ENCODE measurements around the gene CCDC106.

The CCDC106 gene

GRCh38 chr19:55641426-55642152, 6.4 kb upstream of the CCDC106 start (continued):
- no peak for TF ChIP-seq RBAK (tag by site-specific recombination; IDR thresholded peaks at IDR 0.05)
- TF ChIP-seq TCF7L2 (IDR thresholded peaks at IDR 0.05; ENCODE audit: borderline replicate concordance, low read depth, low read length), result no peak
- no peak for TF ChIP-seq ZSCAN4 (tag by site-specific recombination; IDR thresholded peaks at IDR 0.05)
- TF ChIP-seq ZNF600 (tag by site-specific recombination; IDR thresholded peaks at IDR 0.05), result peak; percentile 75
- no peak for TF ChIP-seq ZBTB8A (tag by site-specific recombination; IDR thresholded peaks at IDR 0.05)
- no peak for TF ChIP-seq ZNF10 (tag by site-specific recombination; IDR thresholded peaks at IDR 0.05)
- TF ChIP-seq SETDB1 (IDR thresholded peaks at IDR 0.05; ENCODE audit: insufficient read length, low read length), result no peak
- no peak for TF ChIP-seq KLF10 (tag by site-specific recombination; IDR thresholded peaks at IDR 0.05)
- peak; percentile 1 for TF ChIP-seq ZBTB26 (tag by site-specific recombination; optimal IDR thresholded peaks at IDR 0.05)
- no peak; the same call in none of the 2 replicates for TF ChIP-seq ZNF335 (tag by site-specific recombination; conservative IDR thresholded peaks at IDR 0.05)
- no peak for TF ChIP-seq ZNF530 (tag by site-specific recombination; IDR thresholded peaks at IDR 0.05; ENCODE audit: low read depth)
- TF ChIP-seq ZNF16 (tag by site-specific recombination; IDR thresholded peaks at IDR 0.05; ENCODE audit: low read depth), result no peak
- TF ChIP-seq ZNF621 (tag by site-specific recombination; IDR thresholded peaks at IDR 0.05), result no peak
- 0 out of 2 replicates have a peak, but pooled peaks have one; percentile 7 for TF ChIP-seq ZNF623 (tag by site-specific recombination; IDR thresholded peaks at IDR 0.05)
- TF ChIP-seq, protein P1, sequence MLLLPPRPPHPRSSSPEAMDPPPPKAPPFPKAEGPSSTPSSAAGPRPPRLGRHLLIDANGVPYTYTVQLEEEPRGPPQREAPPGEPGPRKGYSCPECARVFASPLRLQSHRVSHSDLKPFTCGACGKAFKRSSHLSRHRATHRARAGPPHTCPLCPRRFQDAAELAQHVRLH (tag by site-specific recombination; IDR thresholded peaks at IDR 0.05), result no peak
- TF ChIP-seq, protein P2, sequence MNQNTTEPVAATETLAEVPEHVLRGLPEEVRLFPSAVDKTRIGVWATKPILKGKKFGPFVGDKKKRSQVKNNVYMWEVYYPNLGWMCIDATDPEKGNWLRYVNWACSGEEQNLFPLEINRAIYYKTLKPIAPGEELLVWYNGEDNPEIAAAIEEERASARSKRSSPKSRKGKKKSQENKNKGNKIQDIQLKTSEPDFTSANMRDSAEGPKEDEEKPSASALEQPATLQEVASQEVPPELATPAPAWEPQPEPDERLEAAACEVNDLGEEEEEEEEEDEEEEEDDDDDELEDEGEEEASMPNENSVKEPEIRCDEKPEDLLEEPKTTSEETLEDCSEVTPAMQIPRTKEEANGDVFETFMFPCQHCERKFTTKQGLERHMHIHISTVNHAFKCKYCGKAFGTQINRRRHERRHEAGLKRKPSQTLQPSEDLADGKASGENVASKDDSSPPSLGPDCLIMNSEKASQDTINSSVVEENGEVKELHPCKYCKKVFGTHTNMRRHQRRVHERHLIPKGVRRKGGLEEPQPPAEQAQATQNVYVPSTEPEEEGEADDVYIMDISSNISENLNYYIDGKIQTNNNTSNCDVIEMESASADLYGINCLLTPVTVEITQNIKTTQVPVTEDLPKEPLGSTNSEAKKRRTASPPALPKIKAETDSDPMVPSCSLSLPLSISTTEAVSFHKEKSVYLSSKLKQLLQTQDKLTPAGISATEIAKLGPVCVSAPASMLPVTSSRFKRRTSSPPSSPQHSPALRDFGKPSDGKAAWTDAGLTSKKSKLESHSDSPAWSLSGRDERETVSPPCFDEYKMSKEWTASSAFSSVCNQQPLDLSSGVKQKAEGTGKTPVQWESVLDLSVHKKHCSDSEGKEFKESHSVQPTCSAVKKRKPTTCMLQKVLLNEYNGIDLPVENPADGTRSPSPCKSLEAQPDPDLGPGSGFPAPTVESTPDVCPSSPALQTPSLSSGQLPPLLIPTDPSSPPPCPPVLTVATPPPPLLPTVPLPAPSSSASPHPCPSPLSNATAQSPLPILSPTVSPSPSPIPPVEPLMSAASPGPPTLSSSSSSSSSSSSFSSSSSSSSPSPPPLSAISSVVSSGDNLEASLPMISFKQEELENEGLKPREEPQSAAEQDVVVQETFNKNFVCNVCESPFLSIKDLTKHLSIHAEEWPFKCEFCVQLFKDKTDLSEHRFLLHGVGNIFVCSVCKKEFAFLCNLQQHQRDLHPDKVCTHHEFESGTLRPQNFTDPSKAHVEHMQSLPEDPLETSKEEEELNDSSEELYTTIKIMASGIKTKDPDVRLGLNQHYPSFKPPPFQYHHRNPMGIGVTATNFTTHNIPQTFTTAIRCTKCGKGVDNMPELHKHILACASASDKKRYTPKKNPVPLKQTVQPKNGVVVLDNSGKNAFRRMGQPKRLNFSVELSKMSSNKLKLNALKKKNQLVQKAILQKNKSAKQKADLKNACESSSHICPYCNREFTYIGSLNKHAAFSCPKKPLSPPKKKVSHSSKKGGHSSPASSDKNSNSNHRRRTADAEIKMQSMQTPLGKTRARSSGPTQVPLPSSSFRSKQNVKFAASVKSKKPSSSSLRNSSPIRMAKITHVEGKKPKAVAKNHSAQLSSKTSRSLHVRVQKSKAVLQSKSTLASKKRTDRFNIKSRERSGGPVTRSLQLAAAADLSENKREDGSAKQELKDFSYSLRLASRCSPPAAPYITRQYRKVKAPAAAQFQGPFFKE (tag by site-specific recombination; IDR thresholded peaks at IDR 0.05; ENCODE audit: borderline replicate concordance), result no peak
- TF ChIP-seq, protein P3, sequence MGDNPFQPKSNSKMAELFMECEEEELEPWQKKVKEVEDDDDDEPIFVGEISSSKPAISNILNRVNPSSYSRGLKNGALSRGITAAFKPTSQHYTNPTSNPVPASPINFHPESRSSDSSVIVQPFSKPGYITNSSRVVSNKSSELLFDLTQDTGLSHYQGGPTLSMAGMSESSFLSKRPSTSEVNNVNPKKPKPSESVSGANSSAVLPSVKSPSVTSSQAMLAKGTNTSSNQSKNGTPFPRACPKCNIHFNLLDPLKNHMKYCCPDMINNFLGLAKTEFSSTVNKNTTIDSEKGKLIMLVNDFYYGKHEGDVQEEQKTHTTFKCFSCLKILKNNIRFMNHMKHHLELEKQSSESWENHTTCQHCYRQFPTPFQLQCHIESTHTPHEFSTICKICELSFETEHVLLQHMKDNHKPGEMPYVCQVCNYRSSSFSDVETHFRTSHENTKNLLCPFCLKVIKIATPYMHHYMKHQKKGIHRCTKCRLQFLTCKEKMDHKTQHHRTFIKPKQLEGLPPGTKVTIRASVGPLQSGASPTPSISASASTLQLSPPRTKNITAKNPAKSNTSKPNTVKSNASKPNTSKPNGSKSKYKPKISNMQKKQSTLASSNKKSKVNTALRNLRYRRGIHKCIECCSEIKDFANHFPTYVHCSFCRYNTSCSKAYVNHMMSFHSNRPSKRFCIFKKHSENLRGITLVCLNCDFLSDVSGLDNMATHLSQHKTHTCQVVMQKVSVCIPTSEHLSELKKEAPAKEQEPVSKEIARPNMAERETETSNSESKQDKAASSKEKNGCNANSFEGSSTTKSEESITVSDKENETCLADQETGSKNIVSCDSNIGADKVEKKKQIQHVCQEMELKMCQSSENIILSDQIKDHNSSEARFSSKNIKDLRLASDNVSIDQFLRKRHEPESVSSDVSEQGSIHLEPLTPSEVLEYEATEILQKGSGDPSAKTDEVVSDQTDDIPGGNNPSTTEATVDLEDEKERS (tag by site-specific recombination; IDR thresholded peaks at IDR 0.05), result no peak
- no peak for TF ChIP-seq ZNF211 (tag by site-specific recombination; IDR thresholded peaks at IDR 0.05; ENCODE audit: low read depth)
- TF ChIP-seq ZNF311 (tag by site-specific recombination; IDR thresholded peaks at IDR 0.05; ENCODE audit: borderline replicate concordance), result no peak
- peak; percentile 78 for TF ChIP-seq ZNF366 (tag by site-specific recombination; conservative IDR thresholded peaks at IDR 0.05)
- TF ChIP-seq ZNF473 (tag by site-specific recombination; IDR thresholded peaks at IDR 0.05), result no peak
- no peak for TF ChIP-seq ZNF302 (tag by site-specific recombination; IDR thresholded peaks at IDR 0.05; ENCODE audit: low read depth)
- TF ChIP-seq ZNF133 (tag by site-specific recombination; IDR thresholded peaks at IDR 0.05), result no peak
- no peak for TF ChIP-seq ZNF560 (tag by site-specific recombination; IDR thresholded peaks at IDR 0.05; ENCODE audit: borderline replicate concordance)
- no peak for TF ChIP-seq SP7 (tag by site-specific recombination; IDR thresholded peaks at IDR 0.05)
- peak; percentile 98 for TF ChIP-seq ZBTB10 (tag by site-specific recombination; IDR thresholded peaks at IDR 0.05)
